Measurements from ENCODE around the gene APP. TPM values are rescaled to one million over a fixed set of nuclear protein-coding genes. Genes with fewer than 3 reads are reported as not detected.

The APP gene
- total RNA-seq, 1 experiment from 2014 or later = 266 TPM

DNA sequence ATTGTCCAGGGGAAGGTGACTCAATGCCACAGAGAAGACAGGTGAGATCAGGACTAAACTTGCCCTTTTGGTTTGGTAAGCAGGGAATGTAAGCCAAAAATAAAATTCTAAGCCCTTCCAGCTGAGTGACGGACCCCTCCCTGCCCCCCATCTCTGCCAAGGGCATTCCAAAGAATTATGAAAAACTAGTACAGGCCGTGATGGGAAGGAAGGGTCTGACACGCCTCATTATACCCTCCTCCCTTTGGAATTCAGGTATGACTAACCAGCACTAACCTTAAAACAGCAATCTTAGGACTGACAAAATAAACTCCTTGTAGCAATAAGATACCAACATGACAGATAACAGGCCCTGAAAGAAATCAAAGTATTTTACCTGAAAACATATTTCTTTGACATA is 336.2 kb downstream of the APP start:
- Histone ChIP-seq H3K36me3 (ENCODE audit: low read depth, low read length) (no peaks in the 10 kb centered on the region), H3K9me2 (replicated peaks; ENCODE audit: low read length) (peaks cover 5% of the 10 kb centered on the region; the same call in 1 of the 2 replicates), H3K4me1 (ENCODE audit: insufficient read depth, low read length) (peaks cover 30% of the 10 kb centered on the region), H3K9ac (ENCODE audit: low read length) (no peak overlapping the region), H3K79me2 (ENCODE audit: low read length) (no peaks in the 10 kb centered on the region), H2AFZ (ENCODE audit: low read length) (no peak overlapping the region), H3K27me3 (ENCODE audit: low read length) (no peaks in the 10 kb centered on the region), H3K4me2 (ENCODE audit: low read length) (peak overlapping the region; percentile 3; the same call in 1 of the 2 replicates), H3K4me3 (ENCODE audit: low read length) (no peak overlapping the region), H3K9me3 (ENCODE audit: low read length) (no peaks in the 10 kb centered on the region), H3K27ac (ENCODE audit: low read length) (no peak overlapping the region), H3F3A (ENCODE audit: low read length, unreplicated experiment) (no peaks in the 10 kb centered on the region), H4K20me1 (ENCODE audit: low read length) (no peaks in the 10 kb centered on the region)
- POLR2A ChIA-PET (ENCODE audit: unreplicated experiment) = no interaction called here
- DNase-seq = peak; percentile 51
- intact Hi-C loops (cut with micrococcal nuclease) = no loop called here
- TF ChIP-seq, protein P1, sequence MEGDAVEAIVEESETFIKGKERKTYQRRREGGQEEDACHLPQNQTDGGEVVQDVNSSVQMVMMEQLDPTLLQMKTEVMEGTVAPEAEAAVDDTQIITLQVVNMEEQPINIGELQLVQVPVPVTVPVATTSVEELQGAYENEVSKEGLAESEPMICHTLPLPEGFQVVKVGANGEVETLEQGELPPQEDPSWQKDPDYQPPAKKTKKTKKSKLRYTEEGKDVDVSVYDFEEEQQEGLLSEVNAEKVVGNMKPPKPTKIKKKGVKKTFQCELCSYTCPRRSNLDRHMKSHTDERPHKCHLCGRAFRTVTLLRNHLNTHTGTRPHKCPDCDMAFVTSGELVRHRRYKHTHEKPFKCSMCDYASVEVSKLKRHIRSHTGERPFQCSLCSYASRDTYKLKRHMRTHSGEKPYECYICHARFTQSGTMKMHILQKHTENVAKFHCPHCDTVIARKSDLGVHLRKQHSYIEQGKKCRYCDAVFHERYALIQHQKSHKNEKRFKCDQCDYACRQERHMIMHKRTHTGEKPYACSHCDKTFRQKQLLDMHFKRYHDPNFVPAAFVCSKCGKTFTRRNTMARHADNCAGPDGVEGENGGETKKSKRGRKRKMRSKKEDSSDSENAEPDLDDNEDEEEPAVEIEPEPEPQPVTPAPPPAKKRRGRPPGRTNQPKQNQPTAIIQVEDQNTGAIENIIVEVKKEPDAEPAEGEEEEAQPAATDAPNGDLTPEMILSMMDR (conservative IDR thresholded peaks at IDR 0.05; ENCODE audit: low read depth, low read length) = no peak
- TF ChIP-seq EZH2 (IDR thresholded peaks at IDR 0.05; ENCODE audit: low read length, unreplicated experiment) (no peak), EZH2phosphoT487 (IDR thresholded peaks at IDR 0.05; ENCODE audit: borderline replicate concordance, low read length) (no peak)
- ATAC-seq = peak; percentile 41
- CTCF ChIA-PET = no interaction called here
- BruUV-seq (replicated peaks) = no TSS peak

- intact Hi-C loops (cut with micrococcal nuclease) = no loop called here
- no peak for ATAC-seq
- Histone ChIP-seq H3K4me1 (ENCODE audit: insufficient read depth, low read length) (peaks cover 9% of the 10 kb centered on the region), H3K4me2 (ENCODE audit: low read length) (no peak overlapping the region), H3K4me3 (ENCODE audit: low read length) (no peak overlapping the region), H3K36me3 (ENCODE audit: low read depth, low read length) (no peaks in the 10 kb centered on the region), H3K9me2 (replicated peaks; ENCODE audit: low read length) (no peaks in the 10 kb centered on the region), H4K20me1 (ENCODE audit: low read length) (no peaks in the 10 kb centered on the region), H3K9ac (ENCODE audit: low read length) (no peak overlapping the region), H3K27me3 (ENCODE audit: low read length) (peaks cover 9% of the 10 kb centered on the region; the same call in 1 of the 2 replicates), H3F3A (ENCODE audit: low read length, unreplicated experiment) (no peaks in the 10 kb centered on the region), H3K79me2 (ENCODE audit: low read length) (no peaks in the 10 kb centered on the region), H3K9me3 (ENCODE audit: low read length) (no peaks in the 10 kb centered on the region), H2AFZ (ENCODE audit: low read length) (no peak overlapping the region), H3K27ac (ENCODE audit: low read length) (no peak overlapping the region)
- no TSS peak for BruUV-seq (replicated peaks)
- ChIA-PET POLR2A (ENCODE audit: unreplicated experiment) (no interaction called here), CTCF (no interaction called here)
- TF ChIP-seq EZH2phosphoT487 (IDR thresholded peaks at IDR 0.05; ENCODE audit: borderline replicate concordance, low read length) = no peak
- TF ChIP-seq EZH2 (IDR thresholded peaks at IDR 0.05; ENCODE audit: low read length, unreplicated experiment) = no peak
- TF ChIP-seq, protein P1 (conservative IDR thresholded peaks at IDR 0.05; ENCODE audit: low read depth, low read length) = no peak
- no peak for DNase-seq
These were observed 339.1 kb downstream of the APP start for GRCh38 chr21:25831300-25831960.

Data from PC-3 (cell line).